Activated naive CD4-positive, alpha-beta T cell treated with anti-CD3 and anti-CD28 coated beads for 36 hours (primary cell): ENCODE measurements around the gene PLAAT5. TPM values are rescaled to one million over a fixed set of nuclear protein-coding genes. Genes with fewer than 3 reads are reported as not detected.
"Not testable (repeated sequence)": the region's sequence is repeated elsewhere in the genome, so short reads cannot be mapped to it uniquely, and the experiment has no call there.

ENCODE experiments used
- CTCF ChIA-PET: fragments of 350-600 bp; sonication (Branson Sonifier 250); formaldehyde crosslinking; loops from one replicate; lab custom pipeline; 2021; ENCODE audit warnings: antibody characterized with exemption; lab: Charles Lee
- DNase-seq: peaks from one replicate; pipeline ENCODE4 v3.0.0-alpha.2; 2020
- H3K27ac Mint-ChIP-seq: one replicate; pipeline ENCODE4 v1.8.0; 2021; ENCODE audit warnings: mild to moderate bottlenecking, mixed read lengths
- H3K27me3 Mint-ChIP-seq: one replicate; pipeline ENCODE4 v1.8.0; 2021; ENCODE audit warnings: low read depth, mixed read lengths
- H3K36me3 Mint-ChIP-seq: one replicate; pipeline ENCODE4 v1.8.0; 2021; ENCODE audit warnings: low read depth, mixed read lengths
- H3K4me1 Mint-ChIP-seq: one replicate; pipeline ENCODE4 v1.8.0; 2021; ENCODE audit warnings: low read depth, mixed read lengths
- H3K4me3 Mint-ChIP-seq: one replicate; pipeline ENCODE4 v1.8.0; 2021; ENCODE audit warnings: mild to moderate bottlenecking, moderate library complexity, mixed read lengths
- H3K9me3 Mint-ChIP-seq: one replicate; pipeline ENCODE4 v1.8.0; 2021; ENCODE audit warnings: mixed read lengths
- intact Hi-C: fragments of 100-400 bp; cut with micrococcal nuclease; formaldehyde crosslinking; loops from one replicate; pipeline ENCODE4 v1.15.1; 2023
- total RNA-seq, 2 experiments: library from RNA; stranded (reverse); gene quantifications; one replicate each; pipeline ENCODE4 v1.2.3, GENCODE V29; 2021

Gene PLAAT5
- total RNA-seq, 2 experiments from 2014 or later = not detected

DNA sequence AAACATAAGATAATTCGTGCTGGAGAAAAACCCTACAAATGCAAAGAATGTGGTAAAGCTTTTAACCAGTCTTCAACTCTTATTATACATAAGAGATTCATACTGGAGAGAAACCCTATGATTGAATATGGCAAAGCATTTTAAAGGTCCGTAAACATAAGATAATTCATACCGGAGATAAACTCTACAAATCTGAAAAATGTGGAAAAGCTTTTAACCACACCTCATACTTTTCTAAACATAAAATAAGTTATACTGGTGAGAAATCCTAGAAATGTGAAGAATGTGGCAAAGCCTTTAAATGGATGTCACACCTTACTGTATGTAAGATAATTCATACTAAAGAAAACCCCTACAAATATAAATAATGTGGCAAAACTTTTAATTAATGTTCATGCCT is 20.7 kb downstream of the PLAAT5 start:
- Mint-ChIP-seq H3K27ac (no peak overlapping the region), H3K9me3 (peaks cover 19% of the 10 kb centered on the region), H3K36me3 (no peaks in the 10 kb centered on the region), H3K27me3 (peaks cover 3% of the 10 kb centered on the region), H3K4me1 (no peaks in the 10 kb centered on the region), H3K4me3 (no peak overlapping the region)
- intact Hi-C loops = no loop called here
- CTCF ChIA-PET = no interaction called here
- no peak for DNase-seq

DNA sequence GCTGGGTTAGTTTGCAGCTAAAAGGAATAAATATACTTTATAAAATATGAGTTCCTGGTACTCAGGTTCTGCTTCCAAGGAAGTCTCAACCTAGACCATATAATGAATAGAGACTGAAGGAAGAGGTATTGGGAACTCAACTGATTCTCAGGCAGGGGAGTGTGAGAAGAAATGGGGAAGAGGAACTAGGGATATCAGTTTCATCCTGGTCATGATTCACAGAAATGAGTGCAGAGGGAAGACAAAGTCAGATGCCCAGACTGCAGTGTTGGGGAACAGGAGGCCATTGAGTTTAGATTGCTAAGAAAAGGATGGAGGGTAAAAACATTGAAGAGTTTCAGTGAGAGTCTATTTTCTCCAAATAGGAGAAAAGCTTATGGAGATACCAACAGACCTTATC is 28.8 kb downstream of the PLAAT5 start:
- Mint-ChIP-seq H3K27me3 (peaks cover 2% of the 10 kb centered on the region), H3K36me3 (no peaks in the 10 kb centered on the region), H3K4me1 (no peaks in the 10 kb centered on the region), H3K4me3 (no peak overlapping the region), H3K9me3 (no peaks in the 10 kb centered on the region), H3K27ac (no peak overlapping the region)
- intact Hi-C loops = no loop called here
- CTCF ChIA-PET = interaction anchor here (0.6 kb wide), 1 partner anchor 188 kb away, joined by 3 read pairs; no protein-coding TSS in a partner anchor
- no peak for DNase-seq

DNA sequence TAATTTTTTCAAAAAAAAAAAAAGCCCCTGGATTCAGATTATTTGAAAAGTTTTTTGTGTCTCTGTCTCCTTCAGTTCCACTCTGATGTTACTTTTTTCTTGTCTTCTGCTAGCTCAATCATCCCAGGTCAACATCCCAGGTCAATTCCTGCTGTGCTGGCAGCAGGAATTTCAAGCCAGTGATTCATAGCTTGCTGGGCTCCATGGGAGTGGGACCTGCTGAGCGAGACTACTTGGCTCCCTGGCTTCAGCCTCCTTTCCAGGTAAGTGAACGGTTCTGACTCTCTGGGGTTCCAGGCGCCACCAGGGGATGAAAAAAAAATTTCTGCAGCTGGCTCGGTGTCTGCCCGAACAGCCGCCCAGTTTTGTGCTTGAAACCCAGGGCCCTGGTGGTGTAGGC is 31.4 kb downstream of the PLAAT5 start:
- H3K36me3 Mint-ChIP-seq = no peaks in the 10 kb centered on the region

DNA sequence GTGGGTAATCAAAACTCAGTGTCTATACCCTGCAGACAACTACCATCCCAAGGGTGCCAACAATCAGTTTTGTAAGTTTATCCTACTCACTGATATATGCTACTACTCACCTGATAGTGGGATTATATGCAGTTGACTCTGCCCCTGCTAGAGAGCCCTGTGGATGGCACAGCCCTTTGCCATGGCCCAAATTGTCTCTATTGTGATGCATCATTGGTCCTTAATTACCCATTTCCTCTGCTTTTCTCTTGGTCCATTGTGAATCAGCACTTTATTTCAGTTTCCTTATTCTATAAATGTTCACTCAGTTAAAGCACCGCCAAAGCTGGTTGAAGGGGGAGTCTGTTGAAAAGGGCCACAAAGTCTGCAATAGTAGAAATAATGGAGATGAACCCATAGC is 42.3 kb downstream of the PLAAT5 start:
- CTCF ChIA-PET = no interaction called here
- Mint-ChIP-seq H3K4me3 (no peak overlapping the region), H3K9me3 (no peaks in the 10 kb centered on the region), H3K27ac (no peak overlapping the region), H3K27me3 (no peaks in the 10 kb centered on the region), H3K4me1 (peaks cover 17% of the 10 kb centered on the region), H3K36me3 (no peaks in the 10 kb centered on the region)
- intact Hi-C loops = no loop called here
- DNase-seq = no peak

More for the DNA sequence above, 31.4 kb downstream of the PLAAT5 start:
- Mint-ChIP-seq H3K27me3 (peaks cover 2% of the 10 kb centered on the region), H3K27ac (no peak overlapping the region), H3K4me3 (no peak overlapping the region), H3K4me1 (no peaks in the 10 kb centered on the region), H3K9me3 (no peaks in the 10 kb centered on the region)
- DNase-seq = no peak
- intact Hi-C loops = no loop called here
- CTCF ChIA-PET = no interaction called here

DNA sequence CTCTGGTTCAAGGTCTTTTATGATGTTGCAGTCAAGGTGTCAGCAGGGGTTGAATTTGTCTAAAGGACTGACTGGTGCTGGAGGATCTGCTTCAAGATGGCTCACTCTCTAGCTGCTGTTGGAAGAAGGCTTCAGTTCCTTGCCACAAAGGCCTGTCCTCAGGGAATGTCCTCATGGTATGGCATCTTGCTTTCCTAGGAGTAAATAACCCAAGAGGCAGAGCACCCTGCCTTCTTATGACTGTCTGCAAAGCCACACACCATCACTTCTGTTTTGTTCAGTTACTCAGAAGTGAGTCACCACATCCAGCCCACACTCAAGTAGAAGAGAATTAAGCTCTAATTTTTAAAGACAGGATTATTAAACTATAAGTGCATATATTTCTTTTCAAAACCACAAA is 45.2 kb downstream of the PLAAT5 start:
- no peak overlapping the region for H3K4me3 Mint-ChIP-seq
- peaks cover 20% of the 10 kb centered on the region for H3K4me1 Mint-ChIP-seq
- peak; percentile 10 for DNase-seq
- H3K9me3 Mint-ChIP-seq = peaks cover 3% of the 10 kb centered on the region
- no peaks in the 10 kb centered on the region for H3K27me3 Mint-ChIP-seq
- no peaks in the 10 kb centered on the region for H3K36me3 Mint-ChIP-seq
- CTCF ChIA-PET = no interaction called here
- intact Hi-C loops = no loop called here
- no peak overlapping the region for H3K27ac Mint-ChIP-seq

DNA sequence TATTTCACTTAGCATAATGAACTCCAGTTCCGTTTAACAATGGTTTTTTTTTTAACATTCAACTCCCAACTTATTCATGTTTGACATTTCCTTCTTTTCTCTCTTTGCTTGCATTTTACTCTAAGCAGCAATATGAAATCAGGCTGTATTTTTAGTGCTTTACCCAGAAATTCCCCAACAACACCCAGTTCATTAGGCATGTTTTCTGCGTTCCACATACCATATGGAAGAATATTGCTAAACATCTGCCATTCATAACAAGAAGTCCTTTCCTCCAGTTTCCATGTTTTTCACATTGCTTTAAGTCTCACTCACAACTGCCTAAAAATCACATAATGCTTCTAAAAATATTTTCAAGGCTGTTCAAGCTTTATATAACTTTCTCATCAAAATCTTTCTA is 45.8 kb downstream of the PLAAT5 start:
- H3K27me3 Mint-ChIP-seq = no peaks in the 10 kb centered on the region
- intact Hi-C loops = no loop called here
- DNase-seq = no peak
- peaks cover 3% of the 10 kb centered on the region for H3K9me3 Mint-ChIP-seq
- no peaks in the 10 kb centered on the region for H3K36me3 Mint-ChIP-seq
- CTCF ChIA-PET = no interaction called here
- peaks cover 20% of the 10 kb centered on the region for H3K4me1 Mint-ChIP-seq
- H3K27ac Mint-ChIP-seq = no peak overlapping the region
- no peak overlapping the region for H3K4me3 Mint-ChIP-seq

DNA sequence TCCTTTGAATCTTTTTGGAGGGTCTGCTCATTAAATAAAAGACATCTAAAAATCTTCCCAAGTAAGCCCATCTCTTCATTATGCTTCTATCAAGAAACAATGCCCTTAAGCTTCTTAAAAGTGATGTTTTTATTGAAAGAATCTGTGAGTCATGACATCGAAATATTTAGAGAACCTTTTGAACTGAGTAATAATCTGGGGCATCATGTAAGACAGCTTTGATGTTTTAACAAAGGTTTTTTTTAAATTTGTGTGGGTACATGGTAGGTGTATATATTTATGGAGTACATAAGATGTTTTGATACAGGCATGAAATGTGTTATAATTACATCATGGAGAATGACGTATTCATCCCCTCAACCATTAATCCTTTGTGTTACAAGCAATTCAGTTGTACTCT is 46.8 kb downstream of the PLAAT5 start:
- Mint-ChIP-seq H3K36me3 (no peaks in the 10 kb centered on the region), H3K27ac (no peak overlapping the region), H3K27me3 (no peaks in the 10 kb centered on the region), H3K4me3 (no peak overlapping the region), H3K9me3 (peaks cover 3% of the 10 kb centered on the region), H3K4me1 (peaks cover 20% of the 10 kb centered on the region)
- intact Hi-C loops = no loop called here
- no peak for DNase-seq
- CTCF ChIA-PET = interaction anchor here (0.6 kb wide), 2 partner anchors 71 to 190 kb away, joined by 3 read pairs; no protein-coding TSS in a partner anchor

DNA sequence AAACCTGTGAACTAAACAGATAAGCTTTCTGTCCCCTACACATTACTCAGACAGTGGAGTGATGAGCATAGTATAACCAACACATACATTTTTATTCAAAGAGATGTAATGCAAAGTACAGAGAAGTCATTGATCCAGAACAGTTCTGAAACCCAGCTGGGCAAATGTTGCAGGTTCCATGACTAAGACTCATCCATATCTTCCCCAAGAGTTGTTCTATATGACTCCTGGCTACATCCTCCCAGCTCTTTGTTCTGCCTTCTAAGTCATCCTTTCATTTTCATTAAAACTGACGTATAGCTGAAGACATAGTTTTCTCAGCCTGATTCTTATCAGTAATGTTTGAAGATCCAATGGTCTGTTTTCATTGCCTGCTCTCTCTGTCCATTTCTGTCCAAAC is 47.3 kb downstream of the PLAAT5 start:
- Mint-ChIP-seq H3K4me1 (peaks cover 20% of the 10 kb centered on the region), H3K4me3 (no peak overlapping the region), H3K9me3 (peaks cover 3% of the 10 kb centered on the region), H3K36me3 (no peaks in the 10 kb centered on the region), H3K27me3 (no peaks in the 10 kb centered on the region), H3K27ac (no peak overlapping the region)
- intact Hi-C loops = loop anchor here (1.0 kb wide), 1 partner anchor 124 kb away; no protein-coding TSS in a partner anchor
- CTCF ChIA-PET = interaction anchor here (0.6 kb wide), 3 partner anchors 71 to 243 kb away, joined by 3 read pairs; no protein-coding TSS in a partner anchor
- peak; percentile 44 for DNase-seq

DNA sequence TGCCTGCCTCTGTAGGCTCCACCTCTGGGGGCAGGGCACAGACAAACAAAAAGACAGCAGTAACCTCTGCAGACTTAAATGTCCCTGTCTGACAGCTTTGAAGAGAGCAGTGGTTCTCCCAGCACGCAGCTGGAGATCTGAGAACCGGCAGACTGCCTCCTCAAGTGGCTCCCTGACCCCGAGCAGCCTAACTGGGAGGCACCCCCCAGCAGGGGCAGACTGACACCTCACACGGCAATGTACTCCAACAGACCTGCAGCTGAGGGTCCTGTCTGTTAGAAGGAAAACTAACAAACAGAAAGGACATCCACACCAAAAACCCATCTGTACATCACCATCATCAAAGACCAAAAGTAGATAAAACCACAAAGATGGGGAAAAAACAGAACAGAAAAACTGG is 55.1 kb downstream of the PLAAT5 start:
- peaks cover 20% of the 10 kb centered on the region for H3K27me3 Mint-ChIP-seq
- H3K9me3 Mint-ChIP-seq, H3K4me1 Mint-ChIP-seq, CTCF ChIA-PET, DNase-seq, H3K4me3 Mint-ChIP-seq, H3K27ac Mint-ChIP-seq, H3K36me3 Mint-ChIP-seq, intact Hi-C loops: not testable (repeated sequence)

DNA sequence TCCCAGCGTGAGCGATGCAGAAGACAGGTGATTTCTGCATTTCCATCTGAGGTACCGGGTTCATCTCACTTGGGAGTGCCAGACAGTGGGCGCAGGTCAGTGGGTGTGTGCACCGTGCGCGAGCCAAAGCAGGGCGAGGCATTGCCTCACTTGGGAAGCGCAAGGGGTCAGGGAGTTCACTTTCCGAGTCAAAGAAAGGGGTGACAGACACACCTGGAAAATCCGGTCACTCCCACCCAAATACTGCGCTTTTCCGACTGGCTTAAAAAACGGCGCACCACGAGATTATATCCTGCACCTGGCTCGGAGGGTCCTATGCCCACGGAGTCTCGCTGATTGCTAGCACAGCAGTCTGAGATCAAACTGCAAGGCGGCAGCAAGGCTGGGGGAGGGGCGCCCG is 55.6 kb downstream of the PLAAT5 start:
- CTCF ChIA-PET = interaction anchor here (0.6 kb wide), 1 partner anchor 20 kb away, joined by 3 read pairs; no protein-coding TSS in a partner anchor
- H3K4me1 Mint-ChIP-seq, intact Hi-C loops, H3K36me3 Mint-ChIP-seq, H3K27ac Mint-ChIP-seq, DNase-seq, H3K4me3 Mint-ChIP-seq, H3K9me3 Mint-ChIP-seq: not testable (repeated sequence)
- peaks cover 24% of the 10 kb centered on the region for H3K27me3 Mint-ChIP-seq

DNA sequence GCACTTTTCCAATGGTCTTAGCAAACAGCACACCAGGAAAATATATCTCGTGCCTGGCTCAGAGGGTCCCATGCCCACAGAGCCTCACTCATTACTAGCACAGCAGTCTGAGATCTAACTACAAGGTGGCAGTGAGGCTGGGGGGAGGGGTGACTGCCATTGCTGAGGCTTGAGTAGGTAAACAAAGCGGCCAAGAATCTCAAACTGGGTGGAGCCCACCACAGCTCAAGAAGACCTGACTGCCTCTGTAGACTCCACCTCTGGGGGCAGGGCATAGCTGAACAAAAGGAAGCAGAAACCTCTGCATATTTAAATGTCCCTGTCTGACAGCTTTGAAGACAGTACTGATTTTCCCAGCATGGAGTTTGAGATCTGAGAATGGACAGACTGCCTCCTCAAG is 60.2 kb downstream of the PLAAT5 start:
- H3K4me3 Mint-ChIP-seq, H3K4me1 Mint-ChIP-seq, H3K27ac Mint-ChIP-seq, DNase-seq, H3K9me3 Mint-ChIP-seq, H3K36me3 Mint-ChIP-seq, intact Hi-C loops, CTCF ChIA-PET: not testable (repeated sequence)
- H3K27me3 Mint-ChIP-seq = peaks cover 21% of the 10 kb centered on the region

DNA sequence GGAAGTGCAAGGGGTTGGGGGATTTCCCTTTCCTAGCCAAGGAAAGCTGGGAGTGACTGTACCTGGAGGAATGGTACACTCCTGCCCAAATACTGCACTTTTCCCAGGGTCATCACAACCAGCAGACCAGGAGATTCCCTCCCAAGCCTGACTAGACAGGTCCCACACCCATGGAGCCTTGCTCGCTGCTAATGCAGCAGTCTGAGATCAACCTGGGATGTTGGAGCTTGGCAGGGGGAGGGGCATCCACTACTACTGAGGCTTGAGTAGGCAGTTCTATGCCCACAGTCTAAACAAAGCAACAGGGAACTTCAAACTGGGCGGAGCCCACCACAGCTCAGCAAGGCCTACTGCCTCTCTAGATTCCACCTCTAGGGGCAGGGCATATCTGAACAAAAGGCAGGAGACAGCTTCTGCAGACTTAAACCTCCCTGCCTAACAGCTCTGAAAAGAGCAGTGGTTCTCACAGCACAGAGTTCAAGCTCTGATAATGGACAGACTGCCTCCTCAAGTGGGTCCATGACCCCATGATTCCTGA is 62.9 kb downstream of the PLAAT5 start:
- no peak overlapping the region for H3K27ac Mint-ChIP-seq
- CTCF ChIA-PET = no interaction called here
- no peak for DNase-seq
- peaks cover 2% of the 10 kb centered on the region for H3K9me3 Mint-ChIP-seq
- H3K4me1 Mint-ChIP-seq = no peaks in the 10 kb centered on the region
- H3K4me3 Mint-ChIP-seq = no peak overlapping the region
- H3K36me3 Mint-ChIP-seq = peaks cover 2% of the 10 kb centered on the region
- peaks cover 12% of the 10 kb centered on the region for H3K27me3 Mint-ChIP-seq
- intact Hi-C loops = no loop called here

DNA sequence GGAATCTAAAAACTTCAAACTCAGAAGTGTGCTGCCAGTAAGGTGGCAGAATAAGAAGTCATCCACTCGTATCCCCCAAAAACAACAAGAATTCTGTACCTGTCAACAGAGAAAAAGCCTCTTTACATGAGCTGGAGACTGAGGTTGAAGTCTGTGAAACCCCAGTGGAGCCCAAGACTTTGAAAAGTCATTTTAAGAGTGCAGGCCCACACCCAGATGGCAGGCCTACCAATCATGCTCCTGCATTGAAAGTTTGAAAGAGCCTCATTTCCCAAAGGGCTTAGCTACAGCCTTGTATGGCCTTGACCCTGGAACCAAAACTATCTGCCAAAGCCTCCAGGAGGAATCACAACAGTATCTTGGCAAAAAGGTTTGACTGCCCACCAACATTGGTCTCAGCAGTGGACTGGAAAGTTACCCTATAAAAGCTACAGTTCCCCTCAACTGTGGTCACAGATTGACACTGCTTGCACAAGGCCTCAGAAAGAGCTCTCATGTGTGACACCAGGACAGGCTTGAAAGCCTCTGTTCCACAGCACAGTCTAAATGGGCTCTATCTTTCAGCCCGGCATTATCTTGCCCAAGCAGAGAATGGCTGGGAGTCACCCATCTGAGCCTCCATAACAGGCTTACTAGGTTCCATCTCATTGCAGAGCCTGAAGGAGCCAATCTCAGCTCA is 73.7 kb downstream of the PLAAT5 start:
- Mint-ChIP-seq H3K36me3 (no peaks in the 10 kb centered on the region), H3K4me1 (peaks cover 14% of the 10 kb centered on the region), H3K4me3 (no peak overlapping the region), H3K27me3 (no peaks in the 10 kb centered on the region), H3K9me3 (no peaks in the 10 kb centered on the region), H3K27ac (no peak overlapping the region)
- no peak for DNase-seq
- CTCF ChIA-PET = interaction anchor here (0.6 to 1.4 kb wide), 2 partner anchors 145 to 204 kb away, joined by 3 to 5 read pairs; no protein-coding TSS in a partner anchor
- intact Hi-C loops = no loop called here
